ENCODE measurements around the gene PLD4.

Gene PLD4

GRCh38 chr14:104954746-104955395, 30.2 kb downstream of the PLD4 start:
- DNase-seq (ENCODE audit: low read depth in 2 of 2): no peak

GRCh38 chr14:104955396-104955770, 30.7 kb downstream of the PLD4 start:
- DNase-seq (ENCODE audit: low read depth in 2 of 2): no peak

- no peak for DNase-seq (ENCODE audit: low read depth in 2 of 2)
Observed at GRCh38 chr14:104956290-104956890, 31.7 kb downstream of the PLD4 start.

- no peak for DNase-seq (ENCODE audit: low read depth in 2 of 2)
Observed at GRCh38 chr14:104957146-104958113, 32.8 kb downstream of the PLD4 start.

- DNase-seq (ENCODE audit: low read depth in 2 of 2): no peak
Observed at GRCh38 chr14:104964546-104964945, 39.9 kb downstream of the PLD4 start.

GRCh38 chr14:104965561-104966231, 41.0 kb downstream of the PLD4 start:
- DNase-seq (ENCODE audit: low read depth in 2 of 2): no peak

GRCh38 chr14:104966261-104966865, 41.7 kb downstream of the PLD4 start:
- DNase-seq (ENCODE audit: low read depth in 2 of 2): no peak

- no peak for DNase-seq (ENCODE audit: low read depth in 2 of 2)
Observed at GRCh38 chr14:104966981-104967385, 42.3 kb downstream of the PLD4 start.

- DNase-seq (ENCODE audit: low read depth in 2 of 2): no peak
Observed at GRCh38 chr14:104967386-104968152, 42.9 kb downstream of the PLD4 start.

- no peak for DNase-seq (ENCODE audit: low read depth in 2 of 2)
Observed at GRCh38 chr14:104968153-104968527, 43.5 kb downstream of the PLD4 start.

GRCh38 chr14:104968541-104969401, 44.1 kb downstream of the PLD4 start:
- no peak for DNase-seq (ENCODE audit: low read depth in 2 of 2)

GRCh38 chr14:104969741-104970230, 45.1 kb downstream of the PLD4 start:
- no peak for DNase-seq (ENCODE audit: low read depth in 2 of 2)

GRCh38 chr14:104970231-104971068, 45.8 kb downstream of the PLD4 start:
- DNase-seq (ENCODE audit: low read depth in 2 of 2): no peak

- no peak for DNase-seq (ENCODE audit: low read depth in 2 of 2)
Observed at GRCh38 chr14:104971447-104972240, 47.0 kb downstream of the PLD4 start.

- no peak for DNase-seq (ENCODE audit: low read depth in 2 of 2)
Observed at GRCh38 chr14:104972301-104973134, 47.8 kb downstream of the PLD4 start.

GRCh38 chr14:104973135-104973384, 48.4 kb downstream of the PLD4 start:
- DNase-seq (ENCODE audit: low read depth in 2 of 2): no peak

GRCh38 chr14:104973385-104974145, 48.9 kb downstream of the PLD4 start:
- no peak for DNase-seq (ENCODE audit: low read depth in 2 of 2)
